ENCODE data around the gene MSL3B.

DNA sequence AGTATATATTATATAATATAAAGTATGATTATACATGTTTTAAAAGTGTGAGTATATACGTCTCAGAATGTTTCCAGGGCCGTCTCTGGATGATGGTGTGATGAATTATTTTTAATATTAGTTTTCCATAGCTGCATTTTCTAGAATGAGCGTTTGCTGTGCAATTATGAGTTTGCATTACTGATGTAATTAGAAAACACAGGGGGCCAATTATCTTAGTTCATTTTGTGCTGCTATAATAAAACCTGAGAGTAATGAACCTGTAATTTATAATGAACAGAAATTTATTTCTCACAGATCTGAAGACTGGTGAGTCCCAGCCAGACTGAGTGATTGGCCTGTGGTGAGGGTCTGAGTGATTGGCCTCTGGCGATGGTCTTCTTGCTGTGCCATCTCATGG lies 9.9 kb downstream of the MSL3B start:
- no peak for TF ChIP-seq EZH2 (IDR thresholded peaks at IDR 0.05)
- TF ChIP-seq SRF (IDR thresholded peaks at IDR 0.05; ENCODE audit: low read depth) = no peak
- TF ChIP-seq JUND (IDR thresholded peaks at IDR 0.05) = no peak
- TF ChIP-seq, protein P1, sequence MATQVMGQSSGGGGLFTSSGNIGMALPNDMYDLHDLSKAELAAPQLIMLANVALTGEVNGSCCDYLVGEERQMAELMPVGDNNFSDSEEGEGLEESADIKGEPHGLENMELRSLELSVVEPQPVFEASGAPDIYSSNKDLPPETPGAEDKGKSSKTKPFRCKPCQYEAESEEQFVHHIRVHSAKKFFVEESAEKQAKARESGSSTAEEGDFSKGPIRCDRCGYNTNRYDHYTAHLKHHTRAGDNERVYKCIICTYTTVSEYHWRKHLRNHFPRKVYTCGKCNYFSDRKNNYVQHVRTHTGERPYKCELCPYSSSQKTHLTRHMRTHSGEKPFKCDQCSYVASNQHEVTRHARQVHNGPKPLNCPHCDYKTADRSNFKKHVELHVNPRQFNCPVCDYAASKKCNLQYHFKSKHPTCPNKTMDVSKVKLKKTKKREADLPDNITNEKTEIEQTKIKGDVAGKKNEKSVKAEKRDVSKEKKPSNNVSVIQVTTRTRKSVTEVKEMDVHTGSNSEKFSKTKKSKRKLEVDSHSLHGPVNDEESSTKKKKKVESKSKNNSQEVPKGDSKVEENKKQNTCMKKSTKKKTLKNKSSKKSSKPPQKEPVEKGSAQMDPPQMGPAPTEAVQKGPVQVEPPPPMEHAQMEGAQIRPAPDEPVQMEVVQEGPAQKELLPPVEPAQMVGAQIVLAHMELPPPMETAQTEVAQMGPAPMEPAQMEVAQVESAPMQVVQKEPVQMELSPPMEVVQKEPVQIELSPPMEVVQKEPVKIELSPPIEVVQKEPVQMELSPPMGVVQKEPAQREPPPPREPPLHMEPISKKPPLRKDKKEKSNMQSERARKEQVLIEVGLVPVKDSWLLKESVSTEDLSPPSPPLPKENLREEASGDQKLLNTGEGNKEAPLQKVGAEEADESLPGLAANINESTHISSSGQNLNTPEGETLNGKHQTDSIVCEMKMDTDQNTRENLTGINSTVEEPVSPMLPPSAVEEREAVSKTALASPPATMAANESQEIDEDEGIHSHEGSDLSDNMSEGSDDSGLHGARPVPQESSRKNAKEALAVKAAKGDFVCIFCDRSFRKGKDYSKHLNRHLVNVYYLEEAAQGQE (IDR thresholded peaks at IDR 0.05; ENCODE audit: low read depth) = no peak
- TF ChIP-seq YY1 (IDR thresholded peaks at IDR 0.05; ENCODE audit: extremely low read depth, insufficient replicate concordance, low read depth, low read length) = no peak
- no peak for TF ChIP-seq ZFX (IDR thresholded peaks at IDR 0.05)
- no peak for TF ChIP-seq POLR2A (IDR thresholded peaks at IDR 0.05; ENCODE audit: borderline replicate concordance, extremely low read depth, insufficient read depth, insufficient read length)
- TF ChIP-seq, protein P2, sequence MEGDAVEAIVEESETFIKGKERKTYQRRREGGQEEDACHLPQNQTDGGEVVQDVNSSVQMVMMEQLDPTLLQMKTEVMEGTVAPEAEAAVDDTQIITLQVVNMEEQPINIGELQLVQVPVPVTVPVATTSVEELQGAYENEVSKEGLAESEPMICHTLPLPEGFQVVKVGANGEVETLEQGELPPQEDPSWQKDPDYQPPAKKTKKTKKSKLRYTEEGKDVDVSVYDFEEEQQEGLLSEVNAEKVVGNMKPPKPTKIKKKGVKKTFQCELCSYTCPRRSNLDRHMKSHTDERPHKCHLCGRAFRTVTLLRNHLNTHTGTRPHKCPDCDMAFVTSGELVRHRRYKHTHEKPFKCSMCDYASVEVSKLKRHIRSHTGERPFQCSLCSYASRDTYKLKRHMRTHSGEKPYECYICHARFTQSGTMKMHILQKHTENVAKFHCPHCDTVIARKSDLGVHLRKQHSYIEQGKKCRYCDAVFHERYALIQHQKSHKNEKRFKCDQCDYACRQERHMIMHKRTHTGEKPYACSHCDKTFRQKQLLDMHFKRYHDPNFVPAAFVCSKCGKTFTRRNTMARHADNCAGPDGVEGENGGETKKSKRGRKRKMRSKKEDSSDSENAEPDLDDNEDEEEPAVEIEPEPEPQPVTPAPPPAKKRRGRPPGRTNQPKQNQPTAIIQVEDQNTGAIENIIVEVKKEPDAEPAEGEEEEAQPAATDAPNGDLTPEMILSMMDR (IDR thresholded peaks at IDR 0.05 in 2 of 3, conservative IDR thresholded peaks at IDR 0.05 in 1 of 3; ENCODE audit: borderline replicate concordance in 1 of 3, insufficient read depth in 1 of 3, low read depth in 2 of 3, low read length in 2 of 3) = no peak
- TF ChIP-seq POLR2AphosphoS5 (IDR thresholded peaks at IDR 0.05; ENCODE audit: low read depth, low read length) = no peak
- no peak for TF ChIP-seq FOSL1 (IDR thresholded peaks at IDR 0.05; ENCODE audit: low read depth)

All from HCT116 (cell line).